ENCODE data around the gene WDSUB1. TPM values are rescaled to one million over a fixed set of nuclear protein-coding genes. Genes with fewer than 3 reads are reported as not detected.
A peak's percentile ranks its signal among the peaks of the same experiment; 100 is the strongest.

Gene WDSUB1
- total and polyA plus RNA-seq, 9 donors = 7.2 to 16.1 (median 11.0) TPM

- Histone ChIP-seq H3K4me1 (ENCODE audit: insufficient read depth) (no peaks in the 10 kb centered on the region), H3K4me3 (no peak overlapping the region), H3K9me3 (no peaks in the 10 kb centered on the region), H3K36me3 (no peaks in the 10 kb centered on the region), H3K27ac (no peak overlapping the region), H3K27me3 (no peaks in the 10 kb centered on the region)
- DNase-seq = no peak
- WGBS, 3 donors = 71 to 90% (median 76%) methylated on average over 5 of the region's 5 CpGs
- TF ChIP-seq POLR2A (IDR thresholded peaks at IDR 0.05) = no peak
- TF ChIP-seq, protein P1, sequence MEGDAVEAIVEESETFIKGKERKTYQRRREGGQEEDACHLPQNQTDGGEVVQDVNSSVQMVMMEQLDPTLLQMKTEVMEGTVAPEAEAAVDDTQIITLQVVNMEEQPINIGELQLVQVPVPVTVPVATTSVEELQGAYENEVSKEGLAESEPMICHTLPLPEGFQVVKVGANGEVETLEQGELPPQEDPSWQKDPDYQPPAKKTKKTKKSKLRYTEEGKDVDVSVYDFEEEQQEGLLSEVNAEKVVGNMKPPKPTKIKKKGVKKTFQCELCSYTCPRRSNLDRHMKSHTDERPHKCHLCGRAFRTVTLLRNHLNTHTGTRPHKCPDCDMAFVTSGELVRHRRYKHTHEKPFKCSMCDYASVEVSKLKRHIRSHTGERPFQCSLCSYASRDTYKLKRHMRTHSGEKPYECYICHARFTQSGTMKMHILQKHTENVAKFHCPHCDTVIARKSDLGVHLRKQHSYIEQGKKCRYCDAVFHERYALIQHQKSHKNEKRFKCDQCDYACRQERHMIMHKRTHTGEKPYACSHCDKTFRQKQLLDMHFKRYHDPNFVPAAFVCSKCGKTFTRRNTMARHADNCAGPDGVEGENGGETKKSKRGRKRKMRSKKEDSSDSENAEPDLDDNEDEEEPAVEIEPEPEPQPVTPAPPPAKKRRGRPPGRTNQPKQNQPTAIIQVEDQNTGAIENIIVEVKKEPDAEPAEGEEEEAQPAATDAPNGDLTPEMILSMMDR (IDR thresholded peaks at IDR 0.05) = no peak
- no peak for TF ChIP-seq EP300 (IDR thresholded peaks at IDR 0.05)
- intact Hi-C loops (cut with DNase I) = no loop called here
These were observed 78.1 kb downstream of the WDSUB1 start for GRCh38 chr2:159208438-159208837.

GRCh38 chr2:159206736-159207380, 79.6 kb downstream of the WDSUB1 start:
- 60 to 74% (median 72%) methylated on average over 6 of the region's 6 CpGs for WGBS, 3 donors
- Histone ChIP-seq H3K27me3 (no peaks in the 10 kb centered on the region), H3K36me3 (no peaks in the 10 kb centered on the region), H3K9me3 (no peaks in the 10 kb centered on the region), H3K4me1 (ENCODE audit: insufficient read depth) (no peaks in the 10 kb centered on the region), H3K27ac (no peak overlapping the region), H3K4me3 (no peak overlapping the region)
- DNase-seq = no peak
- intact Hi-C loops (cut with DNase I) = no loop called here
- no peak for TF ChIP-seq POLR2A (IDR thresholded peaks at IDR 0.05)
- no peak for TF ChIP-seq EP300 (IDR thresholded peaks at IDR 0.05)
- TF ChIP-seq, protein P1 (IDR thresholded peaks at IDR 0.05) = no peak

DNA sequence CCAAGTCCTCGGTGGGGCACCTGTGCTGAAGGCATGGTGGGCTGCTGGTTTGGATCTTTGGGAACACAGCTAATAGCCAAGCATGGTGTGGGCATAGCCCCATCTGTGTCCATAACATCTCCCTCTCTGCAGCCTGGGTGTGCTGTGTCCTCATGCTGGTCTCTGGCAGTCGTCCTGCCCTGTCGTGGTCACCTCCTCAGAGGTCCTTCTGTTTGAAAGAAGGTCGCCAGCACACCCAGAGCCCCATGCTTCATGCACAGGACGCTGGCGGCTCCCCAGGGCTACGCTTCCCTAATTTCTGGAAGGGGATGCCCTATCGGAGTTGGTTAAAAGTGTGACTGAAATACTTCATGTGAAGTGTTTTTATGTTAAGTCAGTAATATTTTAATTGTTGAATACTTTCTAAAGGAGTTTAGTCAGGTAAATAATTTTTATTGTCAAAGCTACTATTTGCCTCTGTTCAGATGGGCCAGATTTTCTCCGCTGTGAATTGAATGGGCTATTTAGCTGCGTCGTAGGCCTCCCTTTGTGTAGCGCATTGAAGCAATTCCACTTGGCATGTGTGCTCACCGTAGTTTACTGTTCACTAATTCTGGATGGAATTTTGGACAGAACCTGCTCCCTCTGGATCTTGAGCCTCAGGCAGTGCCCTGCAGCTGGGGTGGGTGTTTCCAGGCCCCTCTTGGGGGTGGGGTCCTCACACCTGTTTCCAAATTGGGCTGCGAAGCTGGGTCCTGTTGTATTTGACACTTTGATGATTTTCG, 81.9 kb downstream of the WDSUB1 start:
- no peaks in the 10 kb centered on the region for H3K27me3 ChIP-seq
- H3K36me3 ChIP-seq = no peaks in the 10 kb centered on the region
- intact Hi-C loops (cut with DNase I) = no loop called here
- no peak for DNase-seq
- no peak overlapping the region for H3K4me3 ChIP-seq
- WGBS, 3 donors = 93 to 96% (median 94%) methylated on average over 15 of the region's 15 CpGs
- H3K27ac ChIP-seq = no peak overlapping the region
- no peaks in the 10 kb centered on the region for H3K4me1 ChIP-seq (ENCODE audit: insufficient read depth)
- TF ChIP-seq POLR2A (IDR thresholded peaks at IDR 0.05) (no peak), EP300 (IDR thresholded peaks at IDR 0.05) (no peak)
- TF ChIP-seq, protein P1 (IDR thresholded peaks at IDR 0.05) = no peak
- H3K9me3 ChIP-seq = no peaks in the 10 kb centered on the region

GRCh38 chr2:159202568-159203071, 83.9 kb downstream of the WDSUB1 start:
- H3K36me3 ChIP-seq = no peaks in the 10 kb centered on the region
- H3K27ac ChIP-seq = no peak overlapping the region

More at GRCh38 chr2:159202568-159203071, 83.9 kb downstream of the WDSUB1 start:
- WGBS, 3 donors = 17 to 19% (median 18%) methylated on average over 4 of the region's 4 CpGs
- Histone ChIP-seq H3K4me1 (ENCODE audit: insufficient read depth) (no peaks in the 10 kb centered on the region), H3K4me3 (no peak overlapping the region), H3K9me3 (no peaks in the 10 kb centered on the region), H3K27me3 (no peaks in the 10 kb centered on the region)
- intact Hi-C loops (cut with DNase I) = no loop called here
- TF ChIP-seq, protein P1 (IDR thresholded peaks at IDR 0.05) = no peak
- TF ChIP-seq EP300 (IDR thresholded peaks at IDR 0.05) = no peak
- TF ChIP-seq POLR2A (IDR thresholded peaks at IDR 0.05) = no peak
- peak in 1 of 5 donors; percentile 36 for DNase-seq
